Stomach (tissue), 9 donors: Measurements from ENCODE around the gene LNPEP. TPM values are rescaled to one million over a fixed set of nuclear protein-coding genes. Genes with fewer than 3 reads are reported as not detected.

Experiments used
- DNase-seq, 2 donors: peaks; one replicate each; pipeline versions ENCODE4 v3.0.0 to v3.0.0-alpha.2; 2013 to 2019
- H3K27ac ChIP-seq, 5 donors: fragments of 200-600 bp in 4 of 5; sonication (generic) in 4 of 5; one replicate each; pipeline ENCODE4 v1.5.1; 2013 to 2019; ENCODE audit warnings: mild to moderate bottlenecking in 1 of 5, moderate library complexity in 1 of 5
- H3K27me3 ChIP-seq, 3 donors: fragments of 200-600 bp; sonication (generic); one replicate each; pipeline ENCODE4 v1.5.1; 2017 to 2019; ENCODE audit warnings: mixed run types in 1 of 3
- H3K36me3 ChIP-seq, 4 donors: fragments of 200-600 bp; sonication (generic); 1 replicate in 3 of 4; 2 replicates in 1 of 4; pipeline ENCODE4 v1.5.1; 2016 to 2019
- H3K4me1 ChIP-seq, 4 donors: fragments of 200-600 bp; sonication (generic); one replicate each; pipeline ENCODE4 v1.5.1; 2016 to 2019
- H3K4me3 ChIP-seq, 4 donors: fragments of 200-600 bp; sonication (generic) in 3 of 4; one replicate each; pipeline ENCODE4 v1.5.1; 2016 to 2019; ENCODE audit warnings: mild to moderate bottlenecking in 1 of 4
- H3K9me3 ChIP-seq, 4 donors: fragments of 200-600 bp; sonication (generic); one replicate each; pipeline ENCODE4 v1.5.1; 2016 to 2019
- CTCF ChIP-seq, 7 experiments: fragments of 450-650 bp in 4 of 7; fragments of 200-600 bp in 3 of 7; sonication (generic) in 3 of 7; IDR thresholded peaks; one replicate each; pipeline ENCODE4 v1.5.1; 2016 to 2019; ENCODE audit warnings: antibody characterized with exemption in 7 of 7, control low read depth in 2 of 7, mild to moderate bottlenecking in 1 of 7
- EP300 ChIP-seq: sonication (generic); formaldehyde crosslinking; IDR thresholded peaks from one replicate; pipeline ENCODE4 v1.6.1; 2017; ENCODE audit warnings: antibody characterized with exemption
- POLR2A ChIP-seq, 4 donors: fragments of 450-650 bp; IDR thresholded peaks; one replicate each; pipeline ENCODE4 v1.6.1; 2016; ENCODE audit warnings: antibody characterized with exemption in 4 of 4, control low read depth in 2 of 4, mild to moderate bottlenecking in 1 of 4, moderate library complexity in 1 of 4
- POLR2AphosphoS5 ChIP-seq, 3 donors: sonication (generic); formaldehyde crosslinking; IDR thresholded peaks; one replicate each; pipeline ENCODE4 v1.6.1; 2016; ENCODE audit warnings: antibody characterized with exemption in 3 of 3
- WGBS, 5 donors: extraction: QIAGEN DNeasy Blood & Tissue Kit in 3 of 5; methylation state at CpG; one replicate each; pipeline versions ENCODE4 v1.1.5 to v1.1.7; 2013 to 2018; 5-methylcytosine and 5-hydroxymethylcytosine counted together
- intact Hi-C: fragments of 100-400 bp; cut with DNase I; formaldehyde crosslinking; loops from one replicate; pipeline ENCODE4 v1.15.1; 2023; ENCODE audit warnings: low total_unique reads
- polyA plus RNA-seq, 3 donors: library from polyadenylated mRNA; stranded (reverse); fragments of 200-250 nt; gene quantifications; one replicate each; pipeline ENCODE4 v1.2.3, GENCODE V29; 2013
- total RNA-seq, 5 donors: library from RNA; depleted of rRNA; stranded (reverse); fragments of >200 nt; gene quantifications; one replicate each; pipeline versions ENCODE4 v1.1.0 to v1.2.3, GENCODE V29; 2014 to 2016
- donor health status: healthy with polysubstance abuse.
- donor health status: Bipolar disorder and iron deficiency.
- donor health status: healthy.

LNPEP gene
- total and polyA plus RNA-seq, 8 donors = 2.0 to 160 (median 28.9) TPM

- Histone ChIP-seq H3K36me3 (peaks cover 0 to 20% (median 8%) of the 10 kb centered on the region in 4 donors), H3K27me3 (no peaks in the 10 kb centered on the region), H3K4me1 (peaks cover 4 to 36% (median 8%) of the 10 kb centered on the region in 4 donors), H3K9me3 (no peaks in the 10 kb centered on the region), H3K4me3 (peak overlapping the region in 2 of 4 donors; percentile 1 to 21), H3K27ac (peak overlapping the region; percentile 30 to 56 (median 31))
- 40 to 64% (median 51%) methylated on average over 12 of the region's 12 CpGs for WGBS, 5 donors
- intact Hi-C loops = no loop called here
- TF ChIP-seq POLR2A (IDR thresholded peaks at IDR 0.05) = no peak
- no peak for TF ChIP-seq POLR2AphosphoS5 (IDR thresholded peaks at IDR 0.05)
- DNase-seq = no peak
Observed at GRCh38 chr5:96922499-96923244, 13.2 kb upstream of the LNPEP start.

- Histone ChIP-seq H3K9me3 (no peaks in the 10 kb centered on the region), H3K36me3 (peaks cover 0 to 6% (median 3%) of the 10 kb centered on the region in 4 donors), H3K27ac (peak overlapping the region in 1 of 5 donors; percentile 36), H3K27me3 (no peaks in the 10 kb centered on the region), H3K4me1 (peaks cover 4 to 40% (median 8%) of the 10 kb centered on the region in 4 donors), H3K4me3 (no peak overlapping the region)
- TF ChIP-seq POLR2AphosphoS5 (IDR thresholded peaks at IDR 0.05) = no peak
- intact Hi-C loops = no loop called here
- peak in 1 of 2 donors; percentile 31 for DNase-seq
- WGBS, 5 donors = 43 to 64% (median 61%) methylated on average over 3 of the region's 3 CpGs
Observed at GRCh38 chr5:96924016-96924443, 11.8 kb upstream of the LNPEP start.

GRCh38 chr5:96926276-96926675 is 9.6 kb upstream of the LNPEP start:
- TF ChIP-seq CTCF (IDR thresholded peaks at IDR 0.05) (no peak), EP300 (no peak), POLR2A (IDR thresholded peaks at IDR 0.05) (no peak), POLR2AphosphoS5 (IDR thresholded peaks at IDR 0.05) (no peak)
- Histone ChIP-seq H3K27ac (no peak overlapping the region), H3K9me3 (no peaks in the 10 kb centered on the region), H3K4me3 (no peak overlapping the region), H3K36me3 (no peaks in the 10 kb centered on the region), H3K4me1 (peaks cover 4 to 32% (median 8%) of the 10 kb centered on the region in 4 donors), H3K27me3 (no peaks in the 10 kb centered on the region)
- WGBS, 5 donors = 88 to 97% (median 89%) methylated on average over 1 of the region's 1 CpG
- intact Hi-C loops = no loop called here
- no peak for DNase-seq

- no peak overlapping the region for H3K4me3 ChIP-seq
- H3K9me3 ChIP-seq = no peaks in the 10 kb centered on the region
- no peaks in the 10 kb centered on the region for H3K27me3 ChIP-seq
- peaks cover 4 to 26% (median 9%) of the 10 kb centered on the region in 4 donors for H3K4me1 ChIP-seq
- H3K36me3 ChIP-seq = no peaks in the 10 kb centered on the region
- intact Hi-C loops = no loop called here
- DNase-seq = no peak
- TF ChIP-seq POLR2AphosphoS5 (IDR thresholded peaks at IDR 0.05) = no peak
- H3K27ac ChIP-seq = no peak overlapping the region
Observed at GRCh38 chr5:96927008-96927407, 8.9 kb upstream of the LNPEP start.

- Histone ChIP-seq H3K27ac (no peak overlapping the region), H3K9me3 (no peaks in the 10 kb centered on the region), H3K36me3 (no peaks in the 10 kb centered on the region), H3K4me3 (no peak overlapping the region), H3K4me1 (peaks cover 10 to 34% (median 18%) of the 10 kb centered on the region in 4 donors), H3K27me3 (no peaks in the 10 kb centered on the region)
- DNase-seq = no peak
- intact Hi-C loops = no loop called here
- 88 to 99% (median 93%) methylated on average over 7 of the region's 7 CpGs for WGBS, 5 donors
- TF ChIP-seq POLR2AphosphoS5 (IDR thresholded peaks at IDR 0.05) (no peak), EP300 (no peak), POLR2A (IDR thresholded peaks at IDR 0.05) (no peak), CTCF (IDR thresholded peaks at IDR 0.05) (no peak)
Observed at GRCh38 chr5:96928931-96929708, 6.8 kb upstream of the LNPEP start.
